Right atrium auricular region (tissue), 2 donors: ENCODE measurements around the gene CORO7. TPM values are rescaled to one million over a fixed set of nuclear protein-coding genes. Genes with fewer than 3 reads are reported as not detected.

ENCODE experiments used
- DNase-seq: peaks from one replicate; pipeline ENCODE4 v3.0.0-alpha.2; 2019; ENCODE audit warnings: low spot score
- H3K27ac ChIP-seq, 2 donors: fragments of 200-600 bp; sonication (generic); 1 replicate in 1 of 2; 2 replicates in 1 of 2; pipeline ENCODE4 v1.5.1; 2016 to 2019
- H3K27me3 ChIP-seq, 2 donors: fragments of 200-600 bp; sonication (generic); one replicate each; pipeline versions ENCODE4 v1.5.1 to v1.6.0; 2017 to 2019
- H3K36me3 ChIP-seq: fragments of 200-600 bp; sonication (generic); one replicate; pipeline ENCODE4 v1.5.1; 2016
- H3K4me1 ChIP-seq, 2 donors: fragments of 200-600 bp; sonication (generic); one replicate each; pipeline versions ENCODE4 v1.5.1 to v1.6.0; 2017 to 2019
- H3K4me3 ChIP-seq, 2 donors: fragments of 200-600 bp; sonication (generic); 1 replicate in 1 of 2; 2 replicates in 1 of 2; pipeline ENCODE4 v1.5.1; 2017 to 2019; ENCODE audit warnings: mild to moderate bottlenecking in 1 of 2, moderate library complexity in 1 of 2
- H3K9me3 ChIP-seq, 2 donors: fragments of 200-600 bp; sonication (generic); one replicate each; pipeline ENCODE4 v1.5.1; 2019
- total RNA-seq, 2 donors: library from RNA; depleted of rRNA; stranded (reverse); fragments of >200 nt; gene quantifications; one replicate each; pipeline ENCODE4 v1.1.0, GENCODE V29; 2016
- TF ChIP-seq, protein P1 (sequence below), 2 donors: fragments of 200-600 bp; sonication (generic); IDR thresholded peaks; one replicate each; pipeline ENCODE4 v1.5.1; 2019; ENCODE audit warnings: antibody characterized with exemption in 2 of 2

Gene CORO7
- total RNA-seq, 2 donors from 2014 or later = 10.3 TPM

DNA sequence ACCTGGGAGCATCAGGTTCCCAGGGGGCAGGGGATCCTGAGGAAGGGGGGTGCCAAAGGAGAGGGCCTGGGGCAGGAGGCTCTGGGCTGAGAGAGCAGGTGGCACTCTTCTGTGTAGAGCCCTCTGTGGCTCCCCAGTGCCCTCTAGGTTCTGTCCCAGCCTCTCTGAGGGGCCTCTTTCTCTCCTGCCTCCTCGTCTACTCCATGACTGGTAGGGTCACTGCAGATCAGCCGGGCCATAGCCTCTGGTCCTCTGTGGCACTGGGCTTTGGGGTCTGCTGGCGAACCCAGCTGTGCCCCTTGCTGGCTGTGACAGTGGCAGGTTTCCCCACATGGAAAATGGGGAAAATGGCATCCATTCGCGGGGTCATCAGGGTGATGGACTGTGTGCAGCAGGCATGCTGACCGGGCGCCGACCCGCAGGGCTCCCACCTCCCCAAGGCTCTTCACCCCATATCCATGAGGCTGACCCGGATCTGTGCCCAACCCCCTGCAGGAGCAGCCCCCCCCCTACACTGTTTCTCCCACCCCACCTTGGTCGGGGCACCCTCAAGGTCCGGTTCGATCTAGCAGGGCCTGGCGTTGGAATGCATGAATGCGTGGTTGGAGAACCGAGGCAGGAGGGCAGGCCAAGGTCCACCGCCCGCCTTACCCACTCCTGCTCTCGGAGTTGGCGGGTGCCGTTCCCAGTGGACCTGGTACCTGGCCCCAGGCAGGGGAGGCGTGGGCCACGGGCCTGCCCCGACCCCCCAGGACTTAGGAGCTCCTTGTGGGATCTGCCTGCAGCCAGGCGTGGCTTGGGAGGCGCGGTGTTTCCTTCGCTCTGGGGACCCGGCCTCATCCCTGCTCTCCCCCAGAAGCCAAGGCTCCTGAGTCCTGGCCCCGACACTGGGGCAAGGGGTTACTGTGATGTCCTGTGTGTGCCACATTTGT lies 94.0 kb downstream of the CORO7 start:
- no peak overlapping the region for H3K4me3 ChIP-seq
- peak overlapping the region; percentile 29 to 80 for H3K27ac ChIP-seq
- no peaks in the 10 kb centered on the region for H3K9me3 ChIP-seq
- H3K27me3 ChIP-seq = no peaks in the 10 kb centered on the region
- peaks cover 0 to 97% of the 10 kb centered on the region in 2 donors for H3K4me1 ChIP-seq
- TF ChIP-seq, protein P1, sequence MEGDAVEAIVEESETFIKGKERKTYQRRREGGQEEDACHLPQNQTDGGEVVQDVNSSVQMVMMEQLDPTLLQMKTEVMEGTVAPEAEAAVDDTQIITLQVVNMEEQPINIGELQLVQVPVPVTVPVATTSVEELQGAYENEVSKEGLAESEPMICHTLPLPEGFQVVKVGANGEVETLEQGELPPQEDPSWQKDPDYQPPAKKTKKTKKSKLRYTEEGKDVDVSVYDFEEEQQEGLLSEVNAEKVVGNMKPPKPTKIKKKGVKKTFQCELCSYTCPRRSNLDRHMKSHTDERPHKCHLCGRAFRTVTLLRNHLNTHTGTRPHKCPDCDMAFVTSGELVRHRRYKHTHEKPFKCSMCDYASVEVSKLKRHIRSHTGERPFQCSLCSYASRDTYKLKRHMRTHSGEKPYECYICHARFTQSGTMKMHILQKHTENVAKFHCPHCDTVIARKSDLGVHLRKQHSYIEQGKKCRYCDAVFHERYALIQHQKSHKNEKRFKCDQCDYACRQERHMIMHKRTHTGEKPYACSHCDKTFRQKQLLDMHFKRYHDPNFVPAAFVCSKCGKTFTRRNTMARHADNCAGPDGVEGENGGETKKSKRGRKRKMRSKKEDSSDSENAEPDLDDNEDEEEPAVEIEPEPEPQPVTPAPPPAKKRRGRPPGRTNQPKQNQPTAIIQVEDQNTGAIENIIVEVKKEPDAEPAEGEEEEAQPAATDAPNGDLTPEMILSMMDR (IDR thresholded peaks at IDR 0.05) = no peak
- DNase-seq = no peak
- H3K36me3 ChIP-seq = no peaks in the 10 kb centered on the region

DNA sequence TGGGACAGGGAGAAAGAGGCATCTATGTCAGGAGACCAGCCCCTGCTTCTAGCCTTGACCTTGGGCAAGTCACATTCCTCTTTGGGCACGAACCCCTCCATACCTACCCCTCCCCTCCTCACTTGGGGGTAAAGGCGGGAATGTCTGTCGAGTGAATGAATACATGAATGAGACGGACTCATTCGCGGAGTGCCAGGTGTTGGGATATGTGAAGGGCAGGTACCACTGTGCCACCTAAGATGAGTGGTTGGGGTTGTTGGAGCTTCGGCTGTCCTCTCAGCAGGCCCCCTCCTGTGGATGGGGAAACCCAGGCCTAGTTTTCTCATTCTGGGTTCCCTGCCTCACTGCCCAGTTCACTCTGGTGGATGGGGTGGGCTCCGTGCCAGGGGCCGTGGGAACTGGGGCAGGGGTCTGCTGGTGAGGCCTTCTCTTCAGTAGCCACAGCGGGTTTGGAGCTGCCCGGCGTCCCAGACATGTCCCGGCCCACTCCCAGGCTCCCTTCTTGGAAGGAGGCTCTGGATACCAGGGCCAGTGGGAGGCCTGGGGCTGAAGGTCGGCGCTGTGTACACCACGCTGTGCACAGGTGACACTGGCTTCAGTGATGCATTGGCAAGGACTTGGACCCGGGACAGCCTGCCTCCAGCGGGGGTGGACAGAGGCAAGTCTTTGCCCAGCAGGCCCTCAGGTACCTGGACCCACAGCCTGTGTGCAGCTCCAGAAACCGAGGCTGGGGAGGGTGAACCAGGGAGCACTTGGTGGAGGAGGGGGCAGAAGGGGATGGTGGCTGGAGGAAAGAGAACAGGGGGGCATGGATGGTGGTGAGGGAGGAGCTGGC lies 94.9 kb downstream of the CORO7 start:
- H3K27me3 ChIP-seq = no peaks in the 10 kb centered on the region
- H3K9me3 ChIP-seq = no peaks in the 10 kb centered on the region
- H3K27ac ChIP-seq = peak overlapping the region; percentile 91 to 96
- H3K4me1 ChIP-seq = peaks cover 0 to 97% of the 10 kb centered on the region in 2 donors
- H3K36me3 ChIP-seq = no peaks in the 10 kb centered on the region
- no peak overlapping the region for H3K4me3 ChIP-seq
- no peak for DNase-seq
- TF ChIP-seq, protein P1 (IDR thresholded peaks at IDR 0.05) = no peak

DNA sequence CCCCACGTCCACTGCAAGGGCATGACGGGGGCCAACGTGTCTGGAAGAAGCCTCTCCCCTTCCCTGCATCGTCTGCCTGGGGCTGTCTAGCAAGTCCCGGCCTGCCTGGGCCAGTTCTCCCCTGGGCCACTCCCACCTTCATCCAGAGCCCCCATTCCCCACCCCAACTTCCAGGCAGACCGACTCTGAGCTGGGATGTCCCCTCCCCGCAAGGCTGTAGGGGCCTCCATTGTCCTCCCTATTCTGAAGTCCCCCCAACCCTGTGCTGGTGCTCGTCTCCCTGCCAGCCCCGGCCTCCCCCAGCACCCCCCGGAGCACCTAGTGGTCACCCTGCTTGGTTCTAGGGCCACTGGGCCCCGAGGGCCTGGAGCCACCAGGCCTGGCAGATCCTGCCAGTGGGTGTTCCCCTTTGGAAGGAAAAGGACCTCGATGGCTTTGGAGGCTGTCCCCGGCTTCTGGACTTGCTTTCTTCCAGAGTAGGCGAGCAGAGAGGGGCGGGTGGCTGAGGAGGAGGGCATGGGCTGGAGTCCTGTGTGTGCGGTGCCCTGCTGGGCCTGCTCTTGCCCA lies 95.7 kb downstream of the CORO7 start:
- H3K4me1 ChIP-seq = peaks cover 0 to 92% of the 10 kb centered on the region in 2 donors
- no peaks in the 10 kb centered on the region for H3K9me3 ChIP-seq
- DNase-seq = no peak
- TF ChIP-seq, protein P1 (IDR thresholded peaks at IDR 0.05) = no peak
- H3K27ac ChIP-seq = peak overlapping the region; percentile 91 to 96
- H3K36me3 ChIP-seq = no peaks in the 10 kb centered on the region
- H3K4me3 ChIP-seq = peak overlapping the region in 1 of 2 donors; percentile 19
- no peaks in the 10 kb centered on the region for H3K27me3 ChIP-seq

DNA sequence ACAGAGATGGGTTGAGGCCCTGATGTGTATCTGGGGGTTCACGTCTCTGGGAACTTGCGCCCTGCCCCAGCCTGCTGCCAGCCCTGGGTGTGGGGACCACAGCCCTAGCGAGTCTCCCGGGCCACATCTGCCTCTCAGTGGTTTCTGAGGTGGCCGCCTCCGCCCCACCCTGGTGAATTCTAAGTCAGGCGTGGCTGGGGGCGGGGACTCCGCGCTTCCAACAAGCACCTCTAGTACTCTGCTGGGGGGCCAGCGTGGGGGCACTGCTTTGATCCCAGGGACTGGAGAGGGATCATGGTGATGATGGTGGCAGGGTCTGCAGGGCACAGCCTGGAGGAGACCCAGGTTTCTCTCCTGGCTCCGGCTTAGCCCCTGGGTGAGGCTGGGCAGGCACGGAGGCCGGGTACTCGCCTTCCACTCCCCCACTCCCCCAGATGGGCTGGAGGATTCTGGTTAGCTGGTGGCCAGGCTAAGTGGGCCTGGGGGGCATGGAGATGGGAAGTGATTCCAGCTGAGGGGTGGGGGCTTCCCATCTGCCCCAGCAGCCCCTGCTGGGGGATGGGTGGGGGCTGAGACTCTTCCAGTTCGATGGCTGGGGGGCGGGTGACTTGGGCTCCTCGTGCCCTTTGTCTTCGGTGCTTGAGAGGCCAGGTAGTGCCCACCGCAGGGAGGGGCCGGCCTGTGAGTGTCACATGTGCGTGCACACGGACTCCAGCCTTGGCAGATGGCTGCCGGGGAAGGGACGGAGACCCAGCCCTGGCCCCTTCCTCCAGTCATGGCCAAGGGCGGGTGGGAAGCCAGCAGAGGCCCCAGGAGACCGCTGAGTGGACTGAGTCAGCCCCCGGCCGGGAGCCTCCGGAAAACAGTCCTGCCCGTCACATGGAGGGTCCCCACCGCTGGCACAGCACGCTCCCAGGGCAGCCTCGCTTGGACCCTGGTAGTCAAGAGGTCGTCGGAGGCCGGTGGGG lies 96.7 kb downstream of the CORO7 start:
- no peak for DNase-seq
- Histone ChIP-seq H3K4me3 (peak overlapping the region; percentile 7 to 19), H3K27ac (peak overlapping the region; percentile 91 to 96), H3K27me3 (no peaks in the 10 kb centered on the region), H3K9me3 (no peaks in the 10 kb centered on the region), H3K4me1 (peaks cover 0 to 88% of the 10 kb centered on the region in 2 donors), H3K36me3 (no peaks in the 10 kb centered on the region)
- TF ChIP-seq, protein P1 (IDR thresholded peaks at IDR 0.05) = no peak

DNA sequence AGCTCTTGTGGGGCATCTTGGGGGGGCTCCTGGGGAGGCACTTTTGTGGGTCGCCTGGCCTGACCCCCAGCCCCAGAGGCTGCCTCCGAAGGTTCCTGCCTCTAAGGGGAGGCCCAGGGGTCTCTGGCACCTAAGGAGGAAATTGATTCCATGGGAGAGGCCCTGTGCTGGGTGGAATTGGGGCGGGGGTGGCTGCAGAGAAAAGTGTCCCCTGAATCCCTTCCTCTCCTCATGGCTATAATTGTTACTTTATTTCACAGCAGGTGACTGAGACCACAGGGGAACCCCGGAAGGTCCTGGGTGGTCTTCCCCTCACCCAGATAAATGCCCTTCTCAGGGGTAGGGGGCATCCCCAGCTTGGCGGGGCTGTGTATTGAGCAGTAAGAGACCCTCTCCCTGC lies 97.4 kb downstream of the CORO7 start:
- H3K4me1 ChIP-seq = peaks cover 0 to 88% of the 10 kb centered on the region in 2 donors
- TF ChIP-seq, protein P1 (IDR thresholded peaks at IDR 0.05) = no peak
- no peaks in the 10 kb centered on the region for H3K27me3 ChIP-seq
- peak overlapping the region; percentile 91 to 96 for H3K27ac ChIP-seq
- H3K36me3 ChIP-seq = no peaks in the 10 kb centered on the region
- H3K4me3 ChIP-seq = peak overlapping the region in 1 of 2 donors; percentile 19
- H3K9me3 ChIP-seq = no peaks in the 10 kb centered on the region
- no peak for DNase-seq
